ENCODE results near the gene RABGAP1L. TPM values are rescaled to one million over a fixed set of nuclear protein-coding genes. Genes with fewer than 3 reads are reported as not detected.

Gene RABGAP1L
- total and polyA plus RNA-seq, 10 donors: 30.3 to 125 (median 77.7) TPM

DNA sequence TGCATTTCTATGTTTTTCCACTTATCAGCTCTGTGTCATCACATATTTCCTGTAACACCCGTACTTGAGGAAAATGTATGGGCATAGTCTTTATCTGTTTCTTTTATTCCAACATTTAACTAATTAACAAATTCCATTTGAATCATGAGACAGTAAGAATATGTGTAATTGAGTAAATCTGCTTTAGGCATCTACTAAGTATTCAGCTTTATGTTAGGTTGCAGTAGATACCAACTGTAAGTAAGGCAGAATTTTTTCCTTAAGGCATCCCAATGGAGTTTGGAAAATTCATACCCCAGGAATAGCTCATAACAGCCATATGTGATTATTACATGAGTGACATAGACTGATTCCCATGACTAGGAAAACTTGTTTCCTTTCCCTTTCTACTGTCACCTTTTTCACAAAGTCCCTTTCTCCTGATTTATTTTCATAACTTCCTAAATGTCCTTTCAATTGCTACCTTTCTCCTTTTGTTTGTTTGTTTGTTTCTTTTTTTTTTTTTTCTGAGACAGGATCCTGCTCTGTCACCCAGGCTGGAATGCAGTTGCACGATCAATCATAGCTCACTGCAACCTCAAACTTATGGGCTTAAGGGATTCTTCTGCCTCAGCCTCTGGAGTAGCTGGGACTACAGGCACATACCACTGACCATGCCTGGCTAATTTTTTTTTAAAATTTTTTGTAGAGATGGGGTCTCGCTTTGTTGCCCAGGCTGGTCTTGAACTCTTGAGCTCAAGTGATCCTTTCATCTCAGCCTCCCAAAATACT is 780.6 kb downstream of the RABGAP1L start:
- peaks cover 0 to 47% (median 18%) of the 10 kb centered on the region in 6 donors for H3K4me1 ChIP-seq
- no peaks in the 10 kb centered on the region for H3K36me3 ChIP-seq
- TF ChIP-seq POLR2A (IDR thresholded peaks at IDR 0.05): no peak
- TF ChIP-seq, protein P1, sequence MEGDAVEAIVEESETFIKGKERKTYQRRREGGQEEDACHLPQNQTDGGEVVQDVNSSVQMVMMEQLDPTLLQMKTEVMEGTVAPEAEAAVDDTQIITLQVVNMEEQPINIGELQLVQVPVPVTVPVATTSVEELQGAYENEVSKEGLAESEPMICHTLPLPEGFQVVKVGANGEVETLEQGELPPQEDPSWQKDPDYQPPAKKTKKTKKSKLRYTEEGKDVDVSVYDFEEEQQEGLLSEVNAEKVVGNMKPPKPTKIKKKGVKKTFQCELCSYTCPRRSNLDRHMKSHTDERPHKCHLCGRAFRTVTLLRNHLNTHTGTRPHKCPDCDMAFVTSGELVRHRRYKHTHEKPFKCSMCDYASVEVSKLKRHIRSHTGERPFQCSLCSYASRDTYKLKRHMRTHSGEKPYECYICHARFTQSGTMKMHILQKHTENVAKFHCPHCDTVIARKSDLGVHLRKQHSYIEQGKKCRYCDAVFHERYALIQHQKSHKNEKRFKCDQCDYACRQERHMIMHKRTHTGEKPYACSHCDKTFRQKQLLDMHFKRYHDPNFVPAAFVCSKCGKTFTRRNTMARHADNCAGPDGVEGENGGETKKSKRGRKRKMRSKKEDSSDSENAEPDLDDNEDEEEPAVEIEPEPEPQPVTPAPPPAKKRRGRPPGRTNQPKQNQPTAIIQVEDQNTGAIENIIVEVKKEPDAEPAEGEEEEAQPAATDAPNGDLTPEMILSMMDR (IDR thresholded peaks at IDR 0.05 in 8 of 11, conservative IDR thresholded peaks at IDR 0.05 in 3 of 11): no peak
- TF ChIP-seq POLR2AphosphoS5 (IDR thresholded peaks at IDR 0.05): no peak
- no peak overlapping the region for H3K4me3 ChIP-seq
- peak overlapping the region in 1 of 8 donors; percentile 69 for H3K27ac ChIP-seq
- H3K9me3 ChIP-seq: no peaks in the 10 kb centered on the region
- no peak for DNase-seq
- WGBS, 5 donors: 80 to 91% (median 87%) methylated on average over 3 of the region's 3 CpGs
- intact Hi-C loops (cut with DNase I; ENCODE audit: low total_unique reads): no loop called here
- H3K27me3 ChIP-seq (replicated peaks in 1 of 7): no peaks in the 10 kb centered on the region

DNA sequence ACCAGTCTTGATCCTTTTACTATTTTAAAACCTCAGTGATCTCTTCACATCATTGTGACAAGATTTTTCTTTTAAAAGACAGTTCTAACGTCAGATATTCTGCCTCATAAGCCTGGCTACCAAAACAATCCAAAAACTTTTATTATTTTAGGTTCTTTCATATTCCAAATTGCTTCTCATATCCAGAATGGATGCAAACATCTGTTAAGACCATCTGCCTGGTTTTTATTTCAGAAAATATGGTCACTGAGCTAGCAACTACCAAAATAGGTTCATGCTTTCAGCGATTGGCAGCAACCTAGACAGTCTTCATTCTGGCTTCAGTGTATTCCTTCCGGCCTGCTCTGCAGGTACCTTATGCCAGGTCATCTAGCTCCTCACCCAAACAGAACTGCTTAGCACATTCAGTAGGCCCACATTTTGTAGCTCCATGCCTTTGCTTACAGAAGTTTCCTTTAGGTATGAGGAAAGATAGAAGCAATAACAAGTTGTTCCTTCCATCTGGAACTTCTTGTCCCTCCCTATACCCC is 781.4 kb downstream of the RABGAP1L start:
- Histone ChIP-seq H3K27me3 (replicated peaks in 1 of 7) (no peaks in the 10 kb centered on the region), H3K4me1 (peaks cover 0 to 47% (median 18%) of the 10 kb centered on the region in 6 donors), H3K9me3 (no peaks in the 10 kb centered on the region), H3K27ac (peak overlapping the region in 1 of 8 donors; percentile 81), H3K36me3 (no peaks in the 10 kb centered on the region), H3K4me3 (no peak overlapping the region)
- no peak for DNase-seq
- intact Hi-C loops (cut with DNase I; ENCODE audit: low total_unique reads): no loop called here
- WGBS, 5 donors: 95 to 98% (median 97%) methylated on average over 3 of the region's 3 CpGs
- TF ChIP-seq, protein P1 (IDR thresholded peaks at IDR 0.05 in 8 of 11, conservative IDR thresholded peaks at IDR 0.05 in 3 of 11): no peak
- TF ChIP-seq POLR2A (IDR thresholded peaks at IDR 0.05) (no peak), POLR2AphosphoS5 (IDR thresholded peaks at IDR 0.05) (no peak)

- intact Hi-C loops (cut with DNase I; ENCODE audit: low total_unique reads): no loop called here
- Histone ChIP-seq H3K4me1 (peaks cover 0 to 46% (median 18%) of the 10 kb centered on the region in 6 donors), H3K4me3 (peak overlapping the region in 1 of 8 donors; percentile 9), H3K9me3 (no peaks in the 10 kb centered on the region), H3K27ac (peak overlapping the region in 7 of 8 donors; percentile 21 to 81 (median 71)), H3K27me3 (replicated peaks in 1 of 7) (no peaks in the 10 kb centered on the region), H3K36me3 (no peaks in the 10 kb centered on the region)
- peak in 1 of 3 donors; percentile 27 for TF ChIP-seq POLR2AphosphoS5 (IDR thresholded peaks at IDR 0.05)
- TF ChIP-seq, protein P1 (IDR thresholded peaks at IDR 0.05 in 8 of 11, conservative IDR thresholded peaks at IDR 0.05 in 3 of 11): no peak
- DNase-seq: no peak
- WGBS, 5 donors: 46 to 74% (median 63%) methylated on average over 2 of the region's 2 CpGs
Measured at GRCh38 chr1:174942547-174943255, 783.4 kb downstream of the RABGAP1L start.

GRCh38 chr1:174946031-174946430 is 786.7 kb downstream of the RABGAP1L start:
- Histone ChIP-seq H3K4me3 (no peak overlapping the region), H3K4me1 (peaks cover 0 to 21% (median 10%) of the 10 kb centered on the region in 6 donors), H3K27ac (no peak overlapping the region), H3K27me3 (replicated peaks in 1 of 7) (no peaks in the 10 kb centered on the region), H3K36me3 (no peaks in the 10 kb centered on the region), H3K9me3 (no peaks in the 10 kb centered on the region)
- intact Hi-C loops (cut with DNase I; ENCODE audit: low total_unique reads): no loop called here
- 92 to 95% (median 94%) methylated on average over 2 of the region's 2 CpGs for WGBS, 5 donors
- TF ChIP-seq POLR2AphosphoS5 (IDR thresholded peaks at IDR 0.05): no peak
- TF ChIP-seq POLR2A (IDR thresholded peaks at IDR 0.05): no peak
- TF ChIP-seq, protein P1 (IDR thresholded peaks at IDR 0.05 in 8 of 11, conservative IDR thresholded peaks at IDR 0.05 in 3 of 11): no peak
- no peak for DNase-seq

All from spleen (tissue), 11 donors.